DND-41 (cell line): ENCODE data around the gene SPTLC3.

ENCODE experiments used
- EZH2 ChIP-seq: IDR thresholded peaks from 3 replicates; pipeline ENCODE4 v1.6.1; 2012; ENCODE audit warnings: borderline replicate concordance, low read depth, mild to moderate bottlenecking, moderate library complexity, low read length, inconsistent platforms; ENCODE audit not compliant: severe bottlenecking
- TF ChIP-seq, protein P1 (sequence below): IDR thresholded peaks from 2 replicates; pipeline ENCODE4 v1.5.1; 2012; ENCODE audit warnings: borderline replicate concordance, low read length, moderate library complexity, mild to moderate bottlenecking; ENCODE audit not compliant: poor library complexity, severe bottlenecking; ENCODE audit errors: extremely low read depth

DNA sequence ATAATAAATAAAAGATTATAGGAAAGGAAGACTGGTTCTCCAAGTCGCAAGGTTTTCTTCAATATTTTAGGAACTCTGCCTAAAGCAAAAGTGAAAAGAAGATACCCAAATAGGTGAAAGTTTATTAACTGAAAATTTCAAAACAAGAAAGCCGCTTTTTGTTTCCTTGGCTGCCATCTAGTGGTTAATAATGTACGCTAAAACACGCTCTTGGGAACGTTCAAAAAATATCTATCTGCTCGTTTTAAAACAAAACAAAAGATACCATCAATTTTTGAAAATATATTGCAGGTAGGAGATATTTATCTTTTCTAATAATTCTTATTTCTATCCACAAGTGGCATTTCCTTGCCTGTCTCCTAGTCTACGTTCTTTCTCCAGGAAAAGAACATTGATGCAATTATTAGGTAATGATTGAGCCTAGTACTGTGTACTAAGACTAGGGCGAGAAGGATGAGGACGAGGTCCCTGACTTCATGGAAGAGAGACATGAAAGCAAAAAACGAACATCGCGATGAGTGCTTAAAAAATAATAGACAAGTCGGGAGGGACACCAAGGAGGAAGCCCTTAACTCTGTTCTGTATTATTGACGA lies 97.2 kb downstream of the SPTLC3 start:
- TF ChIP-seq, protein P1, sequence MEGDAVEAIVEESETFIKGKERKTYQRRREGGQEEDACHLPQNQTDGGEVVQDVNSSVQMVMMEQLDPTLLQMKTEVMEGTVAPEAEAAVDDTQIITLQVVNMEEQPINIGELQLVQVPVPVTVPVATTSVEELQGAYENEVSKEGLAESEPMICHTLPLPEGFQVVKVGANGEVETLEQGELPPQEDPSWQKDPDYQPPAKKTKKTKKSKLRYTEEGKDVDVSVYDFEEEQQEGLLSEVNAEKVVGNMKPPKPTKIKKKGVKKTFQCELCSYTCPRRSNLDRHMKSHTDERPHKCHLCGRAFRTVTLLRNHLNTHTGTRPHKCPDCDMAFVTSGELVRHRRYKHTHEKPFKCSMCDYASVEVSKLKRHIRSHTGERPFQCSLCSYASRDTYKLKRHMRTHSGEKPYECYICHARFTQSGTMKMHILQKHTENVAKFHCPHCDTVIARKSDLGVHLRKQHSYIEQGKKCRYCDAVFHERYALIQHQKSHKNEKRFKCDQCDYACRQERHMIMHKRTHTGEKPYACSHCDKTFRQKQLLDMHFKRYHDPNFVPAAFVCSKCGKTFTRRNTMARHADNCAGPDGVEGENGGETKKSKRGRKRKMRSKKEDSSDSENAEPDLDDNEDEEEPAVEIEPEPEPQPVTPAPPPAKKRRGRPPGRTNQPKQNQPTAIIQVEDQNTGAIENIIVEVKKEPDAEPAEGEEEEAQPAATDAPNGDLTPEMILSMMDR: peak; percentile 81
- no peak for TF ChIP-seq EZH2
